HG02970 (cell line): ENCODE results near the gene DOK1.

ENCODE experiments used
- ATAC-seq: cut with Tn5 transposase; IDR thresholded peaks from one replicate; pipeline ENCODE4 v1.9.1; 2021; ENCODE audit warnings: mild to moderate bottlenecking, moderate library complexity, moderate number of reproducible peaks; ENCODE audit not compliant: unreplicated experiment, low FRiP score

Gene DOK1

DNA sequence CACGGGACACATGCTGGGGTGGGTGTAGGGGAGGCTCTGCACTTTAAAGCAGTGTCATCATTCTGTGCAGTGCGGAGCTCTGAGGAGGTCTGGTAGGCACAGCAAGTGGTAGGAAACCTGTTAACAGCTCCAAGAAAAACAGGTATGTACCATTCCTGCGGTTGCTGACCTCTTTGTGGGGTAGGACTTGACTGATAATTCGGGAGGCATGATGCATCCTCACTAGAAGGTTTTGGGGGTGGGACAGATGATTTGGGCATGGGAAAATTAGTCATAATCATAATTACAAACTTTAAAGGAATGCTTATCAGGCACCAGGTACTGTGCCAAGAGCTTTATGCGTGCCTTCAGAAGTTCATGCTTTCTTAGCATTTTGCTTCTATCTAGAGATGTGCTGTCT is 9.7 kb downstream of the DOK1 start:
- ATAC-seq: no peak

DNA sequence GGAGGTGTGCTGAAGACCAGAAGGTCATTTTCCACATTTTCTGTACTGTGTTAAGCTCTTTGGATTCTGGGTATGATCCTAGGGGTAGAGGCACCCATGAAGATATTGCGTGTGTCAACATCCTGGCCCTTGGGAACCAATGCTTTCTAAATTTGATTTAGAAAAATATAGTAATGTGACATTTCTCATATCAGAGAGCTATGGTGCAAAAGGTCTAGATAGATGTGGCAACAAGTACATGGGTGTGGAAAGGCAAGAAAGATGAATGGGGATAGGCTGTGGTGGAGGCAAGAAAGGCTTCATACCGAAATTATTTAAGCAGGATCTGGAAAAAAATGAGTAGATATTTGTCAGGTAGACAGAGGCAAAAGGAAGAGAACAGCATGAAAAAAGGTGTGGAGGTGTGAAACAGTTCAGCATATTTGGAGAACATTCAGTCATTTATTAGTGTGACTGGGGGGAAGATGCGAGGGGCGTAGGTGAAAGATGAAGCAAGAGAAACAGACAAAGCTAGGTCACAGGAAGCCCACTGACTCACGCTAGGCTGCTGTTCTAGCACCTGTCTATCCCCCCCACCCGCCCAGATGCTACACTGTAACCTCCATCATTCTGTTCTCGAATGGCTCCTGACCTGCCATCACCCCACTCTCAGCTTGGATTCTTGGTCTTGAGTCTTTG is 11.7 kb downstream of the DOK1 start:
- ATAC-seq: no peak

DNA sequence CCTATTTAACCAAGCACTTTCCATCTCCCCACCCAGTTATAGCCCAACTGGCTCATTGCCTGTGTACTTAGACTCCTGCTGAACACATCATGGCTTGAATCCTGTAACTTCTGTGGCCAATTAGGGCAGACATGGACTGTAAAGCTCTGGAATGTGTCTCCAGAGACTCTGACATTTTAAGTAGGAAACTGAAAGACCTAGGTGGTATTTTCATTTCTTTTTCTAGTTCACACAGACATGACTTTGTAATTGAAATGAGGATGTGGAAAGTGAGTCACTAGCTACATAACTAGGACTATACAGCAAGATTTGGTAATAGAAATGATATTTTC is 12.2 kb downstream of the DOK1 start:
- ATAC-seq: no peak

DNA sequence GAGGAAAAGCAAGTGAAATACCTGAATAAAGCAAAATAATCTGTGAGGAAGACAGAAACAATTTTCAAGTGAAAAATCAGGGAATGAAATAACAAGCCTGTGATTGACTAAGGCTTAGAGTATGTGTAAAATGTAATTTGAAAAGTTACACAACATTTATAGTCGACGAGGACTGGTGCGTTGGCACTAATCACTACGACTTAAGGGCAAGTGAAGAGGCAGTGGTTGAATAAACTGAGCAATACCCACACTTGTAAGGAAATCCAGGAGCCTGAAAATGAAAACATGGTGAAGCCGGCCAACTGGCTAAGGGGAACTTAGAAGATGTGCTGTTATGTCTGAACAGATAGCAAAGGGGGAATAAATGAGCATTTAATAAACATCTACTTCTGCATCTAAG is 13.4 kb downstream of the DOK1 start:
- no peak for ATAC-seq

DNA sequence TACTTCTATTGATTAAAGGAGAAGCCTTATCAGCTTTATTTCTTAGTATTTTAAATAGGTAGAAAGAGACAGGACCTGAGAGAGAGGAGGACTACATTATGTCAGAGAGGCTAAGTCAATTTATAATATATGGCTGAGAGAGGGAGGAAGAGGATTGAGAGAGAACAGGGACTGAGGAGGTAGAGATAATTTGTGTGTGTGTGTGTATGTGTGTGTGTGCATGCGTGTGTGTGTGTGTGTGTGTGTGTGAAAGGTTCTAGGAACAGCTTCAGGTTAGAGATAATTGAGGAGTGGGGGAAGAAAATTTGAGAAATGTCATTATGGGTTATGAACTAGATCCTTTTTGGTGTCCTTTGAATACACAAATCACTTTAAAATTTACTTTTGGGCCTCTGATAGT is 15.2 kb downstream of the DOK1 start:
- no peak for ATAC-seq

DNA sequence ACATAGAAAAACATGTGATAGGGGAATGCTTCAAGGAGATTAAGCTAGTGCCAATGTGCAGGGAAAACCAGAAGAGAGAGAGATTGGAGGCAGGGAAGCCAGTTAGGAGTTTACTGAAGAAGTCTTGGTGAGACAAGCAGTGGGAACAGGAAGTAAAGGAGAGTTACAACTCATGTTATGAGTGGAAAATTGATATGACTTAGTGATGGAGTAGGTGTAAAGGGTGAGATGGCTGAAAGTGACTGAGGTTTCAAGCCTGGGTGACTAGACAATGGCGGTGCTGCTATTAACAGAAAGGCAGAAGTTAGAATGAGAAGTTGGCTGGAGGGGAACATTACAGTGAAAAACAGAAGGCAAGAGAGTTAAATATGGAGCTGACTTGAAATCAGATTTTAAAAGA is 16.5 kb downstream of the DOK1 start:
- no peak for ATAC-seq

DNA sequence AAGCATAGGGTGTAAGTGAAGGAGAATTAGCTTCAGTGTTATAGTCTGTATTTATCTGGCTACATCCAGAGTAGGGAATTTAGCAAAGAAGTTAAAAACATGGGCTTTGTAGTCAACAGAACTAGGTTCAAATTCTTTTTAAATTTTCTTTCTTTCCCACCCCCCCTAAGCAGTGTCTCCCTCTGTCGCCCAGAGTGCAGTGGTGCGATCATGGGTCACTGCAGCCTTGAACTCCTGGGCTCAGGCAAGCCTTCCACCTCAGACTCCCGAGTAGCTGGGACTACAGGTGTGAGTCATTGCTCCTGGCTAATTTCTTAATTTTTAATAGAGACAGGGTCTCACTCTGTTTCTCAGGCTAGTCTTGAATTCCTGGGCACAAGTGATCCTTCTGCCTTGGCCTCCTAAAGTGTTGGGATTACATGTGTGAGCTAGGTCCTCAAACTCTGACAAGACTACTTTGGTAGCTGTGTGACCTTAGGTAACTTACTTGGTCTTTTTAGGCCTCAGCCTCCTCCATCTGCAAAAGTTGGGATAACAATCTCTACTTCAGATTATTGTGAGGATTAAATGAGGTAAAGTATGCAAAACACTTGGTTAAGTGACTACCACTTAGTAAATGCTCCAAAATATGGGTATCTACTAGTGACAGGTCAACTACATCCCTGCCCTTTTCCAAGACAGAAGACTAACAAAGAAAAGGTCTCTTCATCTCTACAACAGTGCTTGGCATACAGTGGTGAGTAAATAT is 17.8 kb downstream of the DOK1 start:
- ATAC-seq: no peak

DNA sequence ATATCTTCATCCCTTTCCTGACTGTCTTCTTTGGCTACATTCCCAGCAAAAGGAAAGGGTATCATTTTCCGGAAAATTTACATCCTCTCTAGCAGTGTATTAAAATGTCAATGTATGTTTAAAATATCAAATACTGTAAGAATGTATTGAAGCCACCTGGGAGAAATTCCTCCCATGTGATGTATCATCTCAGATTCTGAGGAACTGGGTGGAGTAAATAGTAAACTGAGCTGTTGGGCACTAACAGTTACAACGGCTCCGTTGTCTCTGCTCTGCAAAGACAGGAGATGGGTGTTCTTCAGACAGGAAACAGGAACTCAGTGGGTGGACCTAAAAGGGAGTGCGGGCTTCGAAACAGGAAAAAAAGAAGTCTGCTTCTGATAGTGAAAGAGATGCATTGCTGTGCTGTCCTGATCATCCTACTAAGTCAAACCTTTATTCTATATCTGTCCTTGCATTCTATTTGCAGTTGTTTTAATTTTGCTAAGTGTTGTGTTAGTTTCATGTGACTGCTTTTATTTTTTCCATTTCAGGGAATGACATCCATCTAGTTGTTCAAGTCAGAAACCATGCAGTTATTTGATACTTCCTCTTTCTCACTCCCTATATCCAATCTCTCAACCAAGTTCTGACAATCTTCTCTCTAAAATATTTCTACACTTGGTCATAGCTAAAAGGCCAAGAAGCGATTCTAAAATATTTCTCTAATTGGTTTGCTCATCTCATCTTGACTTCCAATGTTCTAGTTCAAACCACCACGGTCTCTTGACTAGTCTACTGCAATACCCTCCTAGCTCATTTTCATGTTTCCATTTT is 19.4 kb downstream of the DOK1 start:
- no peak for ATAC-seq

DNA sequence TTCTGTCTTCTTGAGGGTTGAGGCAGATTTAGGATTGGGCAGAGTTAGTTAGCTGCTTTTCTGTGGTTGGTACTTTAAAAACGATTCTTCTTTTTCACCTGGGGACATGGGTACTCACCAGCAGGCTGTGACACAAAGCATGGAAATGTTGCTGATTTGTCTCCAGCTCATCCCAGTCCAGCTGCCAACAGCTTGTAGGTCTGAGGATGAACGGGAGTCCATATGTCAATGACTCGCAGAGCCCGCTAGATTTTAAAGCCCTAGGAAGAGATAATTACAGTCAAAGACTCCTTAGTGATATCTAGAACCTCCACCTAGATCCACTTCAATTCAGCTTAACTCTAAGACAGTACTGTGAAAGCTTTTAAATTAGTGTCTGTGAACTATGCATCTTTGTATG is 20.8 kb downstream of the DOK1 start:
- no peak for ATAC-seq

DNA sequence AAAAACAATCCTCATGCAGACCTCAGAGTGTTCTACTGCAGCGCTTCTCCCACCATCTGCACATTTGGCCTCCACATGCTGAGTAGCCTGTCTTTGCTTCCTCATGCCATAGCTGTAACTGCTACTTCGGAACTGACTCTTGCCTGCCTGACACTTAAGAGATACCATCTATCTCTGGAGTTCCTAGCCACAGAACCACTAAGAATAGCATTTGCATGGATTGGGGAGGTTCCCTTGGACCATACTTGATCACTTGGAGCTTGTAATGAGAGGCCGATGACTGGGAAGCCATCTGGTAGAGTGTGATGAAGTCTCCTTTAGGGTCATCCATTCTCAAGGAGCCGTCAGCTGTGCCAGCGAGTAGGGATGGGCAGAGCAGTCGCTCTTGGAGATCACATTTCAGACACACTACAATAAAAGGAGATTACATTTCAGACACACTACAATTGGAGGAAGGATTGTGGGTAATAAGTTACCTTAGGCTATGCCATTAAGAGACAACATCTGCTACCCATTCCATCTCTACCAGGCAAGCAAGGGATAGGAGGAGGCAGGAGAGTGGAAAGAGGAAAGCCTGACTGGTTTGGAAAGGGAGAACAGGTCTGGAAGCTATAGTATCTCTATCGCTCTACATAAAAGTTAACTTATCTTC is 21.8 kb downstream of the DOK1 start:
- ATAC-seq: no peak

DNA sequence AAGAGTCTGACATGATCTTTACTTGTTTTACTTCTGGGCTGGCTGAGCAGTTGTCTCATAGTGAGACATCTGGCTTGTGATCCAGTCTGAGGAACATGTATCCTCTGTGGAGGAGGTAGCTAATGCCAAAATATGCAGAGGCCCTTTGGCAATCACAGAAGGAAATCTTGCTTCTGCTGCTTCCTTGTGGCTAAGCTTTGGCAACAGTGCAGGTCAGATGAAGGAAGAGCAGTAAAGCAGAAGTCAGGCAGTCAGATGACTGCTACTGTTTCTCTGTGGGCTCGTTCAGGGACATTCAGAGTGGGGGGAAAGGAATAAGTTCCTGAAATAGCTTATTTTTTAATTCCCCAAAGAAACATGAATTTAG is 22.3 kb downstream of the DOK1 start:
- ATAC-seq: no peak

DNA sequence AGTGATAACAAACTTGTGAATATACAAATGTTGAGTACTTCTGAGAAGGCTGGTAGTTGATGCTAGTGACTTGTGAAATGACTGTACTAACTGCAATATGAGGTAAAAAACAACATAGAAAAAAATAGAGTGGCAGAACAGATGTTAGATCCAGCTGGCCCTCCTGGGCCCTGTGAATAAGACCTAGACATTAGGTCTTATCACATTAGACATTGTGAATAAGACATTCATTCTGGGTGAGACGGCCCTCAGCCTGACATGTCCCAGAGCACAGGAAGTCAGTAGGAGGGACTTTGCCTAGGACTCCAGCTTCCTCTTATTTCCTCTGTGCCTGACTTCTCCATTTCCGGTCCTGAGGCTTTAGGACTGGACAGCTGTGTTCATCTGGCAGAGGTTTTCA is 22.9 kb downstream of the DOK1 start:
- no peak for ATAC-seq

DNA sequence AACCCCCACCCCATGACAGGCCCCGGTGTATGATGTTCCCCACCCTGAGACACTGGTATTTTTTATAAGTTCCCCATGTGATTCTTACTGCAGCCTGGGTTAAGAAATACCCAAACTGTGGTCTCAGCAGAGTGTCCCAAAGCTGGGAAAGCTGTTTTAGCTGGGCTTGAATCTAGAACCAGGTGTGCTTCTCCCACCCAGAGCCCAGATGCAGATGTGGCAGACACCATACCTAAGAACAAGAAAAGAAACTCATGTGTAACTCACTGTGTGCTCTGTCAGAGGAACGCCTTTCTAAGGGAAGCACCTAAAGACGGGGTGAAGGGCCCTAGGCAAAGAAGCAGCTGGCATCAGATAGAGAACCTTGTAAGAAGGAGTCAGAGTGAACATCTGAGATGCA is 23.9 kb downstream of the DOK1 start:
- ATAC-seq: no peak

DNA sequence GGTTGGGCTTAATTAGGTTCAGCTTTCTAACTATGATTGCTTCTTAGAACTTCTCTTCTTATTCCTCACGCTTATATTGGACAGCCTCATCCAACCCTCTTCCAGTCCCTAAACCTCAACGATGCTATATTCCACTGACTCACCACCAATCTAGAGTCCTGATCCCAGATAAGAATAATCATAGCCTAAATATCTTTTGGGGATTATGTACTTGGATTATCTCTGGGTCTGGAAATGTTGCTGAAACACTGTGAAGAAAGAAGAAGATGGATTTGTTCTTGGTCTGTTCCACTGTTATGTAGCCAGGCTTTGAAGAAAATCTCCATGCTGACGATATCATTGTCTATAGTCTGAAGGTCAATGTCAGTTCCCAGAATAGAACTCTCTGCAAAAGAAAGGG is 26.9 kb downstream of the DOK1 start:
- no peak for ATAC-seq

DNA sequence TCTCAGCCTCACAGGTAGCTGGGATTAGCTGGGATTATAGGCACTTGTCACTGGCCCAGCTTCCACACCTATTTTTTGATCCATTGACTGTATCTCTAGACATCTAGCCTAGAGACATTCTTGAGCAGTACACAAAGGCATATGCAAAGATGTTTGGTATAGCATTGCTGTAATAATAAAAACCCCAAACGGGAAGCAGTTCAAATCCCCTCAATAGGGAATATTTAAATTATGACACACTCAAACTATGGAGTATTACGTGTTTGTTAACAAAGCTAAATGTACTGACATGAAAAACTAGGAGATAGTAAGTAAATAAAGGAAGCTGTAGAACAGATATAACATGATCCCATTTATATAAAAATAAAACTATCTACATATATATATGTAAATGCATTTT is 27.7 kb downstream of the DOK1 start:
- no peak for ATAC-seq

DNA sequence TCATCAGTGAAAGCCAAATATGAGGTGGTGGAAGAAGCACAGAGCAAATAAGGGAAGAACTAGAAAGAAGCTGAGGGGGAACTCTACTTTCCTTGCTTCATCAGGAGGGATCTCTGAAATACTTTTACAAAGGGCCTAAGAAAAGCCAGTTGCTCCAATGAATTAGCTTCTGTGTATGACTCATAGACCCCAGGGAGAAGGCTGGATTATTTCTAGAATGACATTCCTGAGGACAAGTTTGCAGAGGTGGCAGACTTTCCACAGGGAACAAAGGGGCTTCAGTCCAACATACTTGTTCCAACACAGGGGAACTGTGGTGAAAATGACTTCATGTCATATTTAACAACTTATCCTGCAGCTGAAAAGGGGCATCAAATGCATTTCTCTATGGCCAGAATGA is 29.0 kb downstream of the DOK1 start:
- ATAC-seq: no peak

DNA sequence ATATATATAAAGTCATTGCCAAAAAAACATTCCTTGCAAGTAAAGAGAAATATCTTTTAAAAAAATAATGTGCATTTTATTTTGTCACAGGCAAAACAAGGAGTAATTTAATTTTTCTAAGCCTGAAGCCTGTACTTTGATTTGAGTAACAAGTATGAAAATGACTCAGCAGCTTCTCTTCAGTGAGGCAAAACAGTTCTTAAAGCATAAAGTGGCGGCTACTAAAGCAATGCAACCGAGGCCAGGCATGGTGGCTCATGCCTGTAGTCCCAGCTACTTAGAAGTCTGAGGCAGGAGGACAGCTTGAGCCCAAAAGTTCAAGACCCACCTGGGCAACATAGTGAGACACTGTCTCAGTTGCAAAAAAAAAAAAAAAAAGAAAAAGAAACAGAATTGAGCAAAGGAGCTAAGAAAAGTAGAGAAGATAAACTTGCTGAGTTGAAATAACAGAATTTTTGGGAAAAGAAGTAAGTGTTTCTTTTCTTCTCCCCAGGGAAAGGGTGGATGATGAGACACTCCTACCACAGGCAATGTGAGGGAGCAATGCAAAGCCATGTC is 29.6 kb downstream of the DOK1 start:
- no peak for ATAC-seq

DNA sequence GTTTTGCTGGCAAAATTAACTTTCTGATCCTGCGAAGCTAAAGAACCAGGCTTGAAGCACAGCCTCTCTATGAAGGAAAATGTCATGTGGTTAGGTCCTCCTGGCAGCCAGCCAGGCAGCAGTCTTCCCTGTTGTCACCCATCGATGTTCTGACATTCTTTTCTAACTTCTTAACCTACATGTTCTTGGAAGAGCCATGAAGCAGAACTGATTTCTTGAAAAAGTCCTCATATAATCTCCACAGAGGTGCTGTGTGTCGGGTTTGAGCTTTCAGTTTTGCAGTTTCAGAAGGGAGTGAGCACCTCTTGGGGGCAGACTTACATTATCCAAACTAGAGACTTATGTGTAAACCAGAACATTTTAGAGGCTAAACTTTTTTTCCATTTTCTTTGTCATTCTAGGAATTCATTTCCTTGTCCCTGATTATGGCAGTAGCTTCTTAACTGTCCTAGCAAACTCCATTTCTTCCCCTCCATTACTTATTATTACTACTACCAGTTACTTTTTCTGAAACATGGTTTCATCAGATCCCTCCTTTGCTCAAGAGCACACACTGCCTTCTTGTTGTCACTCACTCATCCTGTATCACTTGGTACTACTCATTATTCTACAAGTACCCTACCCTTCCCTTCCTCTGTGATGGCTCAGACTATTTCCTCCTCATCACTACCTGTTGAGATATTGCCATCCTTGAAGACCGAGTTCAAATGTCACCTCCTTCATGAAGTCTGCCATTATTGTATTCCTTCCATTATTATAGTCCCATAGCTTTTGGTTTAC is 31.1 kb downstream of the DOK1 start:
- ATAC-seq: no peak

DNA sequence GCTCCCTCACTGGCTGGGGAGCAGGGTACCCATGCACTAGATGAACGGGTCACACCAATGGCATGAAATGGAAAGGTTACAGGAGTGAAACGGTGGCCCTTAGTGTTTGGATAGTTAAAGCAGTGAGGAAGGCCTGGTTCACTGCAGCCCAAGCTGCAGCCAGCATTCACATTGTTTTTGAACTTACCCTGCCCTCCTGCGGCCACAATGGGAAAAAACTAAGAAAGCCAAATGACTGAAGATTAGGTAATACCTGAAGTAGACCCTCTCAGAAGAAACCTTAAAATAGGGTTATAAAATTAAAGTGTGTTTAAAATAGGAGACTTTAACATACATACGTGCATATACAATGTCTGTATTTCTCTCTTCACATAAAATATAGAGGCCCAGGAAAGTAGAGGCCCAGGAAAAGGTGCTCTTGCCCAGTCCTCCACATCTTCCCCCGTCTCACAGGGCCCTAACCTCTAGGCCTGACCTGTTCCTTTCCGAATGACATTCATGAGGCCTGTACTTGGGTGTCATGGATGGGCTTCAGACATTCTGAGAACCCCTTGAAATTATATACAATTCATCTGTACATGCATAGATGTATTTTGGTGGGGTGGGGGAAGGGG is 33.3 kb downstream of the DOK1 start:
- no peak for ATAC-seq

DNA sequence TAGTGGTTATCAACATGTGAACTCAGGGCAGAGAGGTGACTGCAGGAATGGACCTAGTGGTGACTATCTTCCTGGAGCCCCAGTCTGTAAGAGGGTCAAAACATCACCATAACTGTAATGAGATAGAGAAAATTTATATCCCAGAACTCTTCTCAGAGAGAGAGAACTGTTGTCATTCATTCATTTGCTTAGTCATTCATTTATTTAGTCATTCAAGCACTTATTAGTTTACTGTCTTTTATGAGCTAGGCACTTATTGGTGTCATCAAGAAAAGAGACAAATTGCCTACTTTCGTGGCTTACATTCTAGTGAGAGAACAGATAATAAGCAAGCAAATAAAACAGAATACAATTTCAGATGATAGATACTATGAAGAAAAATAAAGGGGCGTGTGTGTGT is 34.1 kb downstream of the DOK1 start:
- no peak for ATAC-seq
